Measurements from ENCODE around the gene MYBPC1. TPM values are rescaled to one million over a fixed set of nuclear protein-coding genes. Genes with fewer than 3 reads are reported as not detected.
A peak's percentile ranks its signal among the peaks of the same experiment; 100 is the strongest.
"Not testable (repeated sequence)": the region's sequence is repeated elsewhere in the genome, so short reads cannot be mapped to it uniquely, and the experiment has no call there.

The MYBPC1 gene, protein sequence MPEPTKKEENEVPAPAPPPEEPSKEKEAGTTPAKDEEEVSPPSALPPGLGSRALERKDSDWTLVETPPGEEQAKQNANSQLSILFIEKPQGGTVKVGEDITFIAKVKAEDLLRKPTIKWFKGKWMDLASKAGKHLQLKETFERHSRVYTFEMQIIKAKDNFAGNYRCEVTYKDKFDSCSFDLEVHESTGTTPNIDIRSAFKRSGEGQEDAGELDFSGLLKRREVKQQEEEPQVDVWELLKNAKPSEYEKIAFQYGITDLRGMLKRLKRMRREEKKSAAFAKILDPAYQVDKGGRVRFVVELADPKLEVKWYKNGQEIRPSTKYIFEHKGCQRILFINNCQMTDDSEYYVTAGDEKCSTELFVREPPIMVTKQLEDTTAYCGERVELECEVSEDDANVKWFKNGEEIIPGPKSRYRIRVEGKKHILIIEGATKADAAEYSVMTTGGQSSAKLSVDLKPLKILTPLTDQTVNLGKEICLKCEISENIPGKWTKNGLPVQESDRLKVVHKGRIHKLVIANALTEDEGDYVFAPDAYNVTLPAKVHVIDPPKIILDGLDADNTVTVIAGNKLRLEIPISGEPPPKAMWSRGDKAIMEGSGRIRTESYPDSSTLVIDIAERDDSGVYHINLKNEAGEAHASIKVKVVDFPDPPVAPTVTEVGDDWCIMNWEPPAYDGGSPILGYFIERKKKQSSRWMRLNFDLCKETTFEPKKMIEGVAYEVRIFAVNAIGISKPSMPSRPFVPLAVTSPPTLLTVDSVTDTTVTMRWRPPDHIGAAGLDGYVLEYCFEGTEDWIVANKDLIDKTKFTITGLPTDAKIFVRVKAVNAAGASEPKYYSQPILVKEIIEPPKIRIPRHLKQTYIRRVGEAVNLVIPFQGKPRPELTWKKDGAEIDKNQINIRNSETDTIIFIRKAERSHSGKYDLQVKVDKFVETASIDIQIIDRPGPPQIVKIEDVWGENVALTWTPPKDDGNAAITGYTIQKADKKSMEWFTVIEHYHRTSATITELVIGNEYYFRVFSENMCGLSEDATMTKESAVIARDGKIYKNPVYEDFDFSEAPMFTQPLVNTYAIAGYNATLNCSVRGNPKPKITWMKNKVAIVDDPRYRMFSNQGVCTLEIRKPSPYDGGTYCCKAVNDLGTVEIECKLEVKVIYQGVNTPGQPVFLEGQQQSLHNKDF
- 1 to 10 TPM; 2.1 to 3.0 TPM for total RNA-seq

DNA sequence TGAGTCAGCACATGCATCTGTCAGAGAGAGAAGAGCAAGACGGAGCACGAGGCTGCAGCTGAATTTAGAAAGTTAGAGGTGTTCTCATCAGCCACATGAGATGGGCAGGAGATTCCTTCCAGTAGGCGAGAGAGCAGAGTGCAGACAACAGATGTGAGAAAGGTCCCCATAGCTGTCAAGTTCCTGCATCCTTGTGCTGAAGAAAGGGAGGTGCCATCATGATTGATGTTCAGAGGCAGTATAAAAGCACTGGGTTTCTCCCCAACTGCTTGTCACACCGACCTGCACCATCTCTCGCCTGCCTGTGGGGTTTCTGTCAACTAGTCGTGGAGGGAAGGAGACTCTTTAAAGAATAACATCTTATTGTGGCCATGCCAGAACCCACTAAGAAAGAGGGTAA is at the start of gene MYBPC1:
Gene MYBPC1, plus strand, starts transcription at position 272 of the 400 bp plus-strand sequence. Its CDS starts 100 bp downstream, at position 372.
- Histone ChIP-seq H3K27ac (no peak within 1 kb of the TSS), H3K9me3 (no peaks in the 10 kb centered on the region), H3K4me3 (no peak within 1 kb of the TSS), H3K36me3 (no peaks in the 10 kb centered on the region), H3K27me3 (no peaks in the 10 kb centered on the region), H3K4me1 (no peaks in the 10 kb centered on the region)
- TF ChIP-seq, protein P1, sequence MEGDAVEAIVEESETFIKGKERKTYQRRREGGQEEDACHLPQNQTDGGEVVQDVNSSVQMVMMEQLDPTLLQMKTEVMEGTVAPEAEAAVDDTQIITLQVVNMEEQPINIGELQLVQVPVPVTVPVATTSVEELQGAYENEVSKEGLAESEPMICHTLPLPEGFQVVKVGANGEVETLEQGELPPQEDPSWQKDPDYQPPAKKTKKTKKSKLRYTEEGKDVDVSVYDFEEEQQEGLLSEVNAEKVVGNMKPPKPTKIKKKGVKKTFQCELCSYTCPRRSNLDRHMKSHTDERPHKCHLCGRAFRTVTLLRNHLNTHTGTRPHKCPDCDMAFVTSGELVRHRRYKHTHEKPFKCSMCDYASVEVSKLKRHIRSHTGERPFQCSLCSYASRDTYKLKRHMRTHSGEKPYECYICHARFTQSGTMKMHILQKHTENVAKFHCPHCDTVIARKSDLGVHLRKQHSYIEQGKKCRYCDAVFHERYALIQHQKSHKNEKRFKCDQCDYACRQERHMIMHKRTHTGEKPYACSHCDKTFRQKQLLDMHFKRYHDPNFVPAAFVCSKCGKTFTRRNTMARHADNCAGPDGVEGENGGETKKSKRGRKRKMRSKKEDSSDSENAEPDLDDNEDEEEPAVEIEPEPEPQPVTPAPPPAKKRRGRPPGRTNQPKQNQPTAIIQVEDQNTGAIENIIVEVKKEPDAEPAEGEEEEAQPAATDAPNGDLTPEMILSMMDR (IDR thresholded peaks at IDR 0.05): no peak
- no peak for DNase-seq (ENCODE audit: low spot score)

DNA sequence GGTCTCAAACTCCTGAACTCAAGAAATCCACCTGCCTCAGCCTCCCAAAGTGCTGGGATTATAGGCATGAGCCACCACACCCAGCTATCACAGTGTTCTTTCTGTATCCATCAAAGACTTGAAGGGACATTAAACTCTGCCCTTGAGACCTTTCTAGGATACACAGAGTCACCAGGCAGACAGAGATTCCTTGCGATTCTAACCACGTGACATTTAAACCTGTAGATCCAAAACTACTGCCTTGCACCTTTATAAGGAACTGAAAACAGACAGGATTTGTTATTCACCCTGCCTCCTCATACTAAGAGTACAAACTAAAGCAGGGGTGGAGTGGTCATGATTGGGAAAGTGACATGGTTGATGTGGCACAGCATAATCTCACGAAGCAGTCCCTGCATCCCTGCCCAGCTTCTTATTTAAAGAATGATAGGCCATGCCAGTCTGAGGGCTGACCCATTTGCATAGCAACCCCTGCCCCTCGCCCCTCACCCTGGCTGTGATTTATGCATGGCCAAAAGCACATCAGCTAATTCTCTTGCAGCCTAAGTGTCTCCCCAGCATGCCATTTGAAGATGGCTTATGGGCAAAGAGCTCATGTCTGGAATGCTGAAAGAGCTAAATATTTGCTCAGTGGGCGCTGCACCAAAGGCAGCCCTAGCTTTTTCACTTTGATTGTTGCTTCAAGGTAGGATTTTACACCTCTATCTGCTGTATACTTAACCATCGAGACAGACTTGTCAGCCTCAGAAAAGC is 43.2 kb upstream of the MYBPC1 start:
- TF ChIP-seq, protein P1 (IDR thresholded peaks at IDR 0.05): no peak
- DNase-seq (ENCODE audit: low spot score): no peak
- H3K9me3 ChIP-seq: no peaks in the 10 kb centered on the region
- H3K27me3 ChIP-seq: no peaks in the 10 kb centered on the region
- H3K4me3 ChIP-seq: no peak overlapping the region
- no peaks in the 10 kb centered on the region for H3K4me1 ChIP-seq
- no peak overlapping the region for H3K27ac ChIP-seq
- H3K36me3 ChIP-seq: no peaks in the 10 kb centered on the region

DNA sequence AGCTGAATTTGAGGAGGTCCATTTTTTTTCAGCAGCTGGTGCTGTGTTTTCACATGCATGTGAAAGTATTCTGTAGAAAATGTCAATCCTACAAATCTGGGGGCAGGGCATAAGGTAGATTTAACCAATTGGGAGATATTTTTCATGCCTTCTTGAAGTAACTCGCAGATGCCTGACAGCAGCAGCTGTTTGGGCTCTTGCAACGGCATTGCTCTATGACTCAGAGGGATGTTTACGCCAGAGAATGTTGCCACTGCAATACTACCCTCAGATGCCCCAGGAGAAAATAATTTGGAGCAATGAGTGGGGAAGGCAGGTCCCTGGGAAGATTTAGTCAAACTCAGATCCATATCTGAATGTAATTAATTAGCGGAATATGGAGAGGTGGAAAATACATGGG is 42.5 kb upstream of the MYBPC1 start:
- Histone ChIP-seq H3K36me3 (no peaks in the 10 kb centered on the region), H3K9me3 (no peaks in the 10 kb centered on the region), H3K4me3 (no peak overlapping the region), H3K4me1 (no peaks in the 10 kb centered on the region), H3K27ac (no peak overlapping the region), H3K27me3 (no peaks in the 10 kb centered on the region)
- DNase-seq (ENCODE audit: low spot score): peak; percentile 61
- TF ChIP-seq, protein P1 (IDR thresholded peaks at IDR 0.05): no peak

DNA sequence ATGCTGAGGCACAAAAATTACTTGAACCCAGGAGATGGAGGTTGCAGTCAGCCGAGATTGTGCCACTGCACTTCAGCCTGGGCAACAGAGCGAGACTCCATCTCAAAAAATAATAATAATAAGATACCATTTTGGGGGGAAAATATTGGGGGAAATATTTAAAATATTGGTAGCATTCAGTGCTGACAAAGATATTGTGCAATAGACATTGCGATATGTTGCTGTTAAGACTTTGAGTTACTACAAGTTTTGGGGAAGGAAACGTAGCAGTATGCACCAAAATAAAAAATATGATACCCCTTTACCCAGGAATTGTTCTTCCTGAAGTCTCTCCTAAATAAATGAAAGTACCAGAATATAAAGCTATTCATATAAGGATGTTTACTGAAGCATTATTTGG is 37.7 kb upstream of the MYBPC1 start:
- TF ChIP-seq, protein P1 (IDR thresholded peaks at IDR 0.05): no peak
- Histone ChIP-seq H3K27me3 (no peaks in the 10 kb centered on the region), H3K4me1 (no peaks in the 10 kb centered on the region), H3K4me3 (no peak overlapping the region), H3K9me3 (peaks cover 0 to 14% of the 10 kb centered on the region in 2 donors), H3K27ac (no peak overlapping the region), H3K36me3 (no peaks in the 10 kb centered on the region)
- no peak for DNase-seq (ENCODE audit: low spot score)

DNA sequence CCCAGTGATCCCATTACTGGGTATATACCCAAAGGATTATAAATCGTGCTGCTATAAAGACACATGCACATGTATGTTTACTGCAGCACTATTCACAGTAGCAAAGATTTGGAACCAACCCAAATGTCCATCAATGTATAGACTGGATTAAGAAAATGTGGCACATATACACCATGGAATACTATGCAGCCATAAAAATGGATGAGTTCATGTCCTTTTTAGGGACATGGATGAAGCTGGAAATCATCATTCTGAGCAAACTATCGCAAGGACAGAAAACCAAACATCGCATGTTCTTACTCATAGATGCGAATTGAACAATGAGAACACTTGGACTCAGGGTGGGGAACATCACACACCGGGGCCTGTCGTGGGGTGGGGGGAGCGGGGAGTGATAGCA is 36.0 kb upstream of the MYBPC1 start:
- H3K36me3 ChIP-seq; H3K4me3 ChIP-seq; H3K27me3 ChIP-seq; DNase-seq (ENCODE audit: low spot score); H3K27ac ChIP-seq; H3K4me1 ChIP-seq: not testable (repeated sequence)
- H3K9me3 ChIP-seq: peaks cover 0 to 14% of the 10 kb centered on the region in 2 donors
